IMR-90 (cell line): ENCODE measurements around the gene PADI2. TPM values are rescaled to one million over a fixed set of nuclear protein-coding genes. Genes with fewer than 3 reads are reported as not detected.

Experiments
- ATAC-seq: fragments of 200-7000 bp; cut with Tn5 transposase; 2 replicates; pipeline ENCODE4 v1.9.1; 2020; ENCODE audit warnings: low read depth, mild to moderate bottlenecking, moderate library complexity
- BruUV-seq: library from RNA; stranded (reverse); fragments of 400-500 nt; replicated peaks from 2 replicates; lab custom pipeline; 2021; lab: Mats Ljungman, UMichigan
- CTCF ChIA-PET: fragments of 300-600 bp; formaldehyde crosslinking; extraction: SDS; loops from one replicate; lab custom pipeline; 2021; ENCODE audit warnings: antibody characterized with exemption; lab: Yijun Ruan, JAX
- POLR2A ChIA-PET: fragments of 300-600 bp; sonication (Branson Sonifier 250); formaldehyde crosslinking; loops from one replicate; lab custom pipeline; 2022; ENCODE audit warnings: antibody characterized with exemption; ENCODE audit not compliant: unreplicated experiment; lab: Charles Lee
- DNase-seq: peaks from one replicate; pipeline ENCODE4 v3.0.0; 2013
- H2AFZ ChIP-seq: replicated peaks from 2 replicates; pipeline ENCODE3; 2013; ENCODE audit warnings: low read length, mild to moderate bottlenecking; ENCODE audit not compliant: poor library complexity
- H2AK5ac ChIP-seq: 2 replicates; pipeline ENCODE4 v1.6.1; 2013; ENCODE audit warnings: low read depth, low read length, inconsistent platforms
- H2AK9ac ChIP-seq: replicated peaks from 2 replicates; pipeline ENCODE3; 2013; ENCODE audit warnings: mild to moderate bottlenecking, low read depth, low read length, moderate library complexity; ENCODE audit not compliant: poor library complexity
- H2BK120ac ChIP-seq: 2 replicates; pipeline ENCODE4 v1.6.1; 2013; ENCODE audit warnings: low read depth, low read length, inconsistent platforms
- H2BK15ac ChIP-seq: 3 replicates; pipeline ENCODE4 v1.6.1; 2013; ENCODE audit warnings: low read depth, low read length, inconsistent platforms
- H2BK20ac ChIP-seq: 2 replicates; pipeline ENCODE4 v1.6.1; 2013; ENCODE audit warnings: low read depth, mild to moderate bottlenecking, inconsistent platforms, low read length, moderate library complexity
- H2BK5ac ChIP-seq: 2 replicates; pipeline ENCODE4 v1.6.1; 2013; ENCODE audit warnings: mild to moderate bottlenecking, low read depth, low read length, inconsistent platforms; ENCODE audit not compliant: poor library complexity, severe bottlenecking
- H3K14ac ChIP-seq: replicated peaks from 2 replicates; pipeline ENCODE4 v1.6.1; 2013; ENCODE audit warnings: low read depth, low read length, inconsistent platforms
- H3K18ac ChIP-seq: 2 replicates; pipeline ENCODE4 v1.6.1; 2013; ENCODE audit warnings: low read depth, low read length, control low read depth
- H3K23ac ChIP-seq: 2 replicates; pipeline ENCODE4 v1.6.1; 2013; ENCODE audit warnings: low read depth, low read length, inconsistent platforms
- H3K27ac ChIP-seq: 2 replicates; pipeline ENCODE4 v1.5.1; 2013; ENCODE audit warnings: mild to moderate bottlenecking, control low read depth, low read length; ENCODE audit not compliant: insufficient read depth
- H3K27me3 ChIP-seq: 2 replicates; pipeline ENCODE4 v1.6.1; 2013; ENCODE audit warnings: low read length; ENCODE audit not compliant: control insufficient read depth, insufficient read depth
- H3K36me3 ChIP-seq: 2 replicates; pipeline ENCODE4 v1.6.1; 2013; ENCODE audit warnings: low read length, mixed read lengths; ENCODE audit not compliant: control insufficient read depth, insufficient read depth
- H3K4ac ChIP-seq: 2 replicates; pipeline ENCODE4 v1.6.1; 2013; ENCODE audit warnings: low read depth, low read length, inconsistent platforms
- H3K4me1 ChIP-seq: 2 replicates; pipeline ENCODE4 v1.6.1; 2013; ENCODE audit warnings: low read length, mixed read lengths; ENCODE audit not compliant: control insufficient read depth, insufficient read depth
- H3K4me2 ChIP-seq: 2 replicates; pipeline ENCODE4 v1.6.1; 2013; ENCODE audit warnings: low read depth, mild to moderate bottlenecking, control low read depth, low read length, moderate library complexity
- H3K4me3 ChIP-seq: 2 replicates; pipeline ENCODE4 v1.5.1; 2013; ENCODE audit warnings: low read depth, mild to moderate bottlenecking, control low read depth, low read length, moderate library complexity; ENCODE audit not compliant: insufficient read depth
- H3K56ac ChIP-seq: 2 replicates; pipeline ENCODE4 v1.6.1; 2013; ENCODE audit warnings: low read length, inconsistent platforms; ENCODE audit not compliant: insufficient read depth; ENCODE audit errors: extremely low read depth
- H3K79me1 ChIP-seq, 2 experiments: 2 replicates each; pipeline ENCODE4 v1.6.1; 2013; ENCODE audit warnings: low read length in 2 of 2, inconsistent platforms in 1 of 2, low read depth in 1 of 2
- H3K9ac ChIP-seq: 2 replicates; pipeline ENCODE4 v1.6.1; 2013; ENCODE audit warnings: low read depth, low read length, control low read depth
- H3K9me1 ChIP-seq: 2 replicates; pipeline ENCODE4 v1.6.1; 2013; ENCODE audit warnings: low read length, inconsistent platforms; ENCODE audit not compliant: insufficient read depth
- H3K9me3 ChIP-seq: 2 replicates; pipeline ENCODE4 v1.6.1; 2013; ENCODE audit warnings: low read length; ENCODE audit not compliant: control insufficient read depth, insufficient read depth
- H4K20me1 ChIP-seq: 2 replicates; pipeline ENCODE4 v1.6.1; 2013; ENCODE audit warnings: low read length, inconsistent platforms; ENCODE audit not compliant: insufficient read depth
- H4K5ac ChIP-seq: 2 replicates; pipeline ENCODE4 v1.6.1; 2013; ENCODE audit warnings: mild to moderate bottlenecking, low read depth, low read length, control low read depth
- H4K8ac ChIP-seq, 2 experiments: 2 replicates each; pipeline ENCODE4 v1.6.1; 2013; ENCODE audit warnings: low read depth in 2 of 2, low read length in 2 of 2, control low read depth in 1 of 2, inconsistent platforms in 1 of 2
- H4K91ac ChIP-seq: 2 replicates; pipeline ENCODE4 v1.6.1; 2013; ENCODE audit warnings: low read depth, low read length, inconsistent platforms; ENCODE audit not compliant: insufficient read depth
- BHLHE40 ChIP-seq: fragments of 150-350 bp; IDR thresholded peaks from 2 replicates; pipeline ENCODE4 v1.6.1; 2016; ENCODE audit warnings: mild to moderate bottlenecking, low read depth, low read length
- MAZ ChIP-seq: IDR thresholded peaks from 2 replicates; pipeline ENCODE4 v1.6.1; 2012; ENCODE audit warnings: low read depth, mild to moderate bottlenecking, low read length, improper control_type of control experiment, moderate library complexity, borderline replicate concordance
- MXI1 ChIP-seq: IDR thresholded peaks from 2 replicates; pipeline ENCODE4 v1.6.1; 2012; ENCODE audit warnings: low read depth, mild to moderate bottlenecking, low read length, moderate library complexity, borderline replicate concordance
- RAD21 ChIP-seq: IDR thresholded peaks from 2 replicates; pipeline ENCODE4 v1.6.1; 2012; ENCODE audit warnings: low read length, improper control_type of control experiment
- SMC3 ChIP-seq: fragments of 150-350 bp; IDR thresholded peaks from 2 replicates; pipeline ENCODE4 v1.6.1; 2016; ENCODE audit warnings: low read depth, mild to moderate bottlenecking, antibody characterized with exemption, low read length, moderate library complexity
- WGBS, 2 experiments: methylation state at CpG; one replicate each; pipeline versions ENCODE4 v1.1.5 to v1.1.7; 2013; ENCODE audit warnings: missing lambda C conversion rate in 2 of 2; ENCODE audit not compliant: insufficient read length in 1 of 2; ENCODE audit errors: extremely low coverage in 2 of 2; 5-methylcytosine and 5-hydroxymethylcytosine counted together
- dilution Hi-C: fragments of 300-500 bp; cut with HindIII; formaldehyde crosslinking; loops from one replicate; pipeline ENCODE4 v1.14.3; 2018; ENCODE audit warnings: low sequenced_read_pairs; ENCODE audit not compliant: unreplicated experiment
- in situ Hi-C: fragments of 300-500 bp; cut with MboI; formaldehyde crosslinking; loops from 3 replicates; pipeline ENCODE4 v1.14.3; 2019; ENCODE audit warnings: low sequenced_read_pairs, inconsistent platforms, mixed read lengths
- intact Hi-C: fragments of 100-400 bp; cut with micrococcal nuclease; formaldehyde crosslinking; loops from 2 replicates; pipeline ENCODE4 v1.10.0; 2022
- polyA plus RNA-seq, 3 experiments: library from polyadenylated mRNA; depleted of rRNA; stranded (reverse); fragments of >200 nt; gene quantifications; 2 replicates each; pipeline ENCODE4 v1.2.3, GENCODE V29; 2012; ENCODE audit warnings: low replicate concordance in 1 of 3
- total RNA-seq: library from RNA; depleted of rRNA; stranded (reverse); fragments of >200 nt; gene quantifications from 2 replicates; pipeline ENCODE4 v1.2.3, GENCODE V29; 2012

PADI2 gene
- total and polyA plus RNA-seq, 2 of the 4 experiments (the other 2 are of a cell fraction): not detected

DNA sequence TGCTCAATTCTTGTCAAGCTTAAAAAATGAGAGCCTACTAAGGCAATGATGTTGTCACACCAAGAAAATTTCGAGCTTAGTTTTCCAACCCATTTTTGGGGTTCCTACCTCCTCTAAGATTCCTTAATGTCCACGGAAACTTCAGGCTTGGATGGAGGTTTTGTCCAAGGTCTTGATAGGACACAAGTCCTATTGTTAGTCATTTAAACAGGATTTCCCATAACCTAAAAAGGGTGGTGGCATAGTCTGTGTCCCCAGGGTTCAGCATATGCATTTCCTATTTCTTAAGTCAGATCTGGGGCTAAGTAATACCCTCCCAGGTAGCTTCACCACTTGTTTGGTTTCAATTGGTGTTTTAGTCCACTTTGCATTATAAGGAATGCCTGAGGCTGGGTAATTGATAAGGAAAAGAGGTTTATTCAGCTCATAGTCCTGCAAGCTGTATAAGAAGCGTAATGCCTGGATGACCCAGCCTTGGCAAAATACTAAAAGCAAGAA lies 10.9 kb upstream of the PADI2 start:
- Histone ChIP-seq H3K56ac (peak overlapping the region; percentile 33; the same call in 1 of the 2 replicates), H3K4me3 (no peak overlapping the region), H3K9me3 (no peaks in the 10 kb centered on the region), H2AK9ac (no peak overlapping the region), H3K9me1 (peaks cover 8% of the 10 kb centered on the region; the same call in 1 of the 2 replicates), H3K27me3 (0 out of 2 replicates have a peak, but pooled peaks cover 2% of the 10 kb centered on the region), H3K27ac (no peak overlapping the region), H4K20me1 (no peaks in the 10 kb centered on the region), H2AK5ac (peak overlapping the region; percentile 27), H4K91ac (peak overlapping the region; percentile 21), H3K9ac (no peak overlapping the region), H3K4me1 (peaks cover 7% of the 10 kb centered on the region), H3K79me1 (no peaks in the 10 kb centered on the region), H4K5ac (peak overlapping the region; percentile 1; the same call in 1 of the 2 replicates), H2BK15ac (peak overlapping the region; percentile 29; the same call in 2 of the 3 replicates), H3K4ac (peak overlapping the region; percentile 68), H3K14ac (peak overlapping the region; percentile 84), H3K36me3 (no peaks in the 10 kb centered on the region), H3K18ac (peak overlapping the region; percentile 77; the same call in 1 of the 2 replicates), H2AFZ (no peak overlapping the region), H4K8ac (peak overlapping the region; percentile 56 to 78; a peak in 3 of 4 replicates), H2BK5ac (peak overlapping the region; percentile 70), H2BK20ac (peak overlapping the region; percentile 92), H3K23ac (no peak overlapping the region; the same call in none of the 2 replicates), H3K4me2 (no peak overlapping the region), H2BK120ac (peak overlapping the region; percentile 94)
- WGBS, 2 experiments: 100% methylated on average over 1 of the region's 3 CpGs; no CpG with 5 or more reads in 1 of the 2 experiments
- ATAC-seq: no peak
- BruUV-seq: no TSS peak
- intact Hi-C loops (no loop called here), dilution Hi-C loops (no loop called here), in situ Hi-C loops (no loop called here)
- CTCF ChIA-PET: interaction anchor here (0.8 to 1.4 kb wide), 2 partner anchors 37 to 106 kb away, joined by 3 read pairs; no protein-coding TSS in a partner anchor
- no peak for DNase-seq
- TF ChIP-seq SMC3 (no peak), MAZ (no peak), BHLHE40 (no peak), RAD21 (no peak), MXI1 (no peak)
- POLR2A ChIA-PET: no interaction called here
